Esophagus muscularis mucosa (tissue), 4 donors: Measurements from ENCODE around the gene SDF4.

Source experiments
- CTCF ChIP-seq, 3 experiments: fragments of 200-600 bp in 2 of 3; fragments of 450-650 bp in 1 of 3; sonication (generic) in 2 of 3; IDR thresholded peaks; one replicate each; pipeline ENCODE4 v1.5.1; 2017 to 2019; ENCODE audit warnings: antibody characterized with exemption in 3 of 3, mild to moderate bottlenecking in 2 of 3, moderate library complexity in 1 of 3
- EP300 ChIP-seq: sonication (generic); formaldehyde crosslinking; IDR thresholded peaks from one replicate; pipeline ENCODE4 v1.6.1; 2017; ENCODE audit warnings: antibody characterized with exemption
- POLR2A ChIP-seq: fragments of 450-650 bp; IDR thresholded peaks from one replicate; pipeline ENCODE4 v1.6.1; 2017; ENCODE audit warnings: antibody characterized with exemption, moderate library complexity, mild to moderate bottlenecking, low read depth
- POLR2AphosphoS5 ChIP-seq, 2 donors: sonication (generic); formaldehyde crosslinking; IDR thresholded peaks; one replicate each; pipeline ENCODE4 v1.6.1; 2017; ENCODE audit warnings: antibody characterized with exemption in 2 of 2

GRCh38 chr1:1234180-1234808 lies 2.5 kb upstream of the SDF4 start:
- TF ChIP-seq CTCF (IDR thresholded peaks at IDR 0.05) (no peak), EP300 (no peak), POLR2A (no peak), POLR2AphosphoS5 (IDR thresholded peaks at IDR 0.05) (no peak)
